Lung (tissue), 12 donors: ENCODE data around the gene PDE1C. TPM values are rescaled to one million over a fixed set of nuclear protein-coding genes. Genes with fewer than 3 reads are reported as not detected.

Experiments used
- ATAC-seq: fragments of 200-7000 bp; cut with Tn5 transposase; one replicate; pipeline ENCODE4 v1.9.1; 2020; ENCODE audit warnings: moderate number of reproducible peaks; ENCODE audit not compliant: insufficient read depth, low FRiP score
- DNase-seq, 3 donors: peaks; one replicate each; pipeline ENCODE4 v3.0.0-alpha.2; 2013 to 2017
- H3K27ac ChIP-seq, 2 donors: one replicate each; pipeline ENCODE4 v1.5.1; 2013; ENCODE audit warnings: mild to moderate bottlenecking in 2 of 2, moderate library complexity in 2 of 2, control low read depth in 1 of 2, inconsistent platforms in 1 of 2, low read depth in 1 of 2, low read length in 1 of 2
- H3K27me3 ChIP-seq, 3 donors: one replicate each; pipeline ENCODE4 v1.5.1; 2013; ENCODE audit warnings: low read length in 2 of 3; ENCODE audit not compliant: control insufficient read depth in 3 of 3, insufficient read depth in 3 of 3
- H3K36me3 ChIP-seq, 4 donors: one replicate each; pipeline ENCODE4 v1.5.1; 2013; ENCODE audit warnings: low read length in 4 of 4, mild to moderate bottlenecking in 1 of 4, moderate library complexity in 1 of 4; ENCODE audit not compliant: control insufficient read depth in 4 of 4, insufficient read depth in 4 of 4
- H3K4me1 ChIP-seq, 5 donors: one replicate each; pipeline ENCODE4 v1.5.1; 2013; ENCODE audit warnings: low read length in 5 of 5, mild to moderate bottlenecking in 2 of 5, moderate library complexity in 1 of 5; ENCODE audit not compliant: control insufficient read depth in 5 of 5, insufficient read depth in 5 of 5
- H3K4me3 ChIP-seq: one replicate; pipeline ENCODE4 v1.5.1; 2013; ENCODE audit warnings: mild to moderate bottlenecking, control low read depth, moderate library complexity
- H3K9ac ChIP-seq, 2 donors: one replicate each; pipeline ENCODE4 v1.5.1; 2013; ENCODE audit warnings: low read length in 2 of 2, control low read depth in 1 of 2; ENCODE audit not compliant: insufficient read depth in 1 of 2
- H3K9me3 ChIP-seq, 4 donors: one replicate each; pipeline ENCODE4 v1.5.1; 2013; ENCODE audit warnings: low read length in 3 of 4, mild to moderate bottlenecking in 1 of 4, moderate library complexity in 1 of 4; ENCODE audit not compliant: control insufficient read depth in 4 of 4, insufficient read depth in 3 of 4
- CTCF ChIP-seq: IDR thresholded peaks from 2 replicates; pipeline ENCODE4 v1.5.1; 2012; ENCODE audit warnings: mild to moderate bottlenecking; ENCODE audit errors: control extremely low read depth, extremely low read depth
- WGBS, 2 donors: extraction: QIAGEN DNeasy Blood & Tissue Kit; methylation state at CpG; one replicate each; pipeline ENCODE4 v1.1.7; 2013; 5-methylcytosine and 5-hydroxymethylcytosine counted together
- polyA plus RNA-seq, 2 donors: library from polyadenylated mRNA; stranded (reverse); fragments of 200-250 nt; gene quantifications; one replicate each; pipeline ENCODE4 v1.2.1, GENCODE V29; 2013
- total RNA-seq, 2 donors: library from RNA; depleted of rRNA in 1 of 2; stranded (reverse); fragments of >200 nt in 1 of 2; gene quantifications; one replicate each; pipeline ENCODE4 v1.2.1, GENCODE V29; 2014 to 2021
- donor health status: control.
- donor health status: control.
- donor health status: Bipolar disorder and iron deficiency.
- donor health status: healthy.
- donor health status: DM: yes; HTN: yes; CAD: no.

PDE1C gene
- total and polyA plus RNA-seq, 4 donors: 1.9 to 14.3 (median 6.1) TPM

- Histone ChIP-seq H3K27ac (no peak overlapping the region), H3K4me1 (peaks cover 0 to 38% (median 0%) of the 10 kb centered on the region in 5 donors), H3K36me3 (no peaks in the 10 kb centered on the region), H3K4me3 (no peak overlapping the region), H3K9ac (no peak overlapping the region), H3K9me3 (peaks cover 0 to 2% (median 0%) of the 10 kb centered on the region in 4 donors), H3K27me3 (no peaks in the 10 kb centered on the region)
- no peak for TF ChIP-seq CTCF
- DNase-seq (no peak), ATAC-seq (no peak)
- 92 to 94% methylated on average over 3 of the region's 3 CpGs for WGBS, 2 donors
These were observed 8.9 kb downstream of the PDE1C start for GRCh38 chr7:32061346-32061745.

GRCh38 chr7:32059289-32060011 is 10.8 kb downstream of the PDE1C start:
- Histone ChIP-seq H3K9ac (no peak overlapping the region), H3K36me3 (no peaks in the 10 kb centered on the region), H3K27me3 (no peaks in the 10 kb centered on the region), H3K4me3 (no peak overlapping the region), H3K9me3 (peaks cover 0 to 2% (median 0%) of the 10 kb centered on the region in 4 donors), H3K4me1 (peaks cover 0 to 42% (median 0%) of the 10 kb centered on the region in 5 donors), H3K27ac (peak overlapping the region in 1 of 2 donors; percentile 51)
- no peak for TF ChIP-seq CTCF
- ATAC-seq (no peak), DNase-seq (no peak)
- WGBS, 2 donors: 40 to 76% methylated on average over 6 of the region's 6 CpGs

GRCh38 chr7:32058002-32058401 is 12.2 kb downstream of the PDE1C start:
- H3K9me3 ChIP-seq: peaks cover 0 to 4% (median 0%) of the 10 kb centered on the region in 4 donors
- 91 to 96% methylated on average over 5 of the region's 5 CpGs for WGBS, 2 donors
- H3K9ac ChIP-seq: no peak overlapping the region
- no peak for DNase-seq
- peaks cover 0 to 41% (median 0%) of the 10 kb centered on the region in 5 donors for H3K4me1 ChIP-seq
- H3K36me3 ChIP-seq: no peaks in the 10 kb centered on the region
- H3K27me3 ChIP-seq: no peaks in the 10 kb centered on the region
- H3K27ac ChIP-seq: peak overlapping the region in 1 of 2 donors; percentile 69
- TF ChIP-seq CTCF: no peak
- ATAC-seq: no peak
- H3K4me3 ChIP-seq: no peak overlapping the region
